T-helper 22 cell (primary cell): Measurements from ENCODE around the gene POLR2M.
A peak's percentile ranks its signal among the peaks of the same experiment; 100 is the strongest.

ENCODE experiments used
- DNase-seq: peaks from one replicate; pipeline ENCODE4 v3.0.0-alpha.2; 2020; ENCODE audit warnings: low read depth

POLR2M gene

DNA sequence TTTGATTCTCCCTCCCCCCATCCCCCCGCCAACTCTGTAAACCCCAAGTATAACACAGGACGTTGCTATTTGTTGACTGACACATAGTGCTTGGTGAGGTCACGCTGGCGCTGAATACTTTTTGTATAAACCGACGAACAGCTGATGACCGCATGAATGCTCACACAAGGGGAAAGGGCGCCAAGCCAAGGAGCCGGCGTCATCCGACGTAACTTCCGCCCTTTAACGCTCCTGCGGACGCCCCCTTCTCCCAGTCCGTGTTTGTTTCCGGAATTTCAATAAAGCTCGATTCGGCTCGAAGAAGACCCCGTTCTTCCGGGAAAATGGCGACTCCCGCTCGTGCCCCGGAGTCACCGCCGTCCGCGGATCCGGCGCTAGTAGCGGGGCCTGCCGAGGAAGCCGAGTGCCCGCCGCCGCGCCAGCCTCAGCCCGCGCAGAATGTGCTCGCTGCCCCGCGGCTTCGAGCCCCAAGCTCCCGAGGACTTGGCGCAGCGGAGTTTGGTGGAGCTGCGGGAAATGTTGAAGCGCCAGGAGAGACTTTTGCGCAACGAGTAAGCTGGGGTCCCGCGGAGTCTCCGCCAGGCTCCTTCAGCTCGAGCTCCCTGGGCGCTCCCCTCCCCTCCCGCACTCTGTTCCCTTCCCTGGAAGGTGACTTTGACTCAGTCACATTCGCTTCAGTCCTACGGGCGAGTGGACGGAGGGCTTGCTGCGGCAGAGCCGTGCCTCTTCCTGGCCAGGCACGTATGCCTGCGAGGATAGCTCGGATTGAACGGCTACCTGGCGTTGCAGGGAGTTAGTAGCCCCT is at the start of gene POLR2M:
TSS of gene POLR2M (plus strand) at position 310 of the 805 bp plus-strand sequence. CDS start at position 439, 129 bp downstream.
- peak; percentile 85 for DNase-seq

DNA sequence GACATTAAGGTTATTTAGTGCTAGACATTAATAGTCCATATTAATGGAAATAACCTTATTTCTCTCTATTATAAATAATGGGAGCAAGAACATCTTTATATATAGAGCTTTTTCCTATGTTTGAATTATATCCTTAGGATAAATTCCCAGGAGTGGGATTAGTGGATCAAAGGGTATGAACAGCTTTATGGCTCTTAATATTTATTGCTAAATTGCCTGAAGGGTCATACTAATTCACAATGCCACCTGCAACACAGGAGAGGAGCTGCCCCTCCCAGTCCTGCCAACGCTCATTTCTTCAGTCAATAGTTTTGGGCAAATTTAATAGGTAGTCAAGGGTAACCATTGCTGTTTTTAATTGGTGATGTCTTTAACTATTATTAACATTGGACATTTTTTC is 48.9 kb upstream of the POLR2M start:
- no peak for DNase-seq

DNA sequence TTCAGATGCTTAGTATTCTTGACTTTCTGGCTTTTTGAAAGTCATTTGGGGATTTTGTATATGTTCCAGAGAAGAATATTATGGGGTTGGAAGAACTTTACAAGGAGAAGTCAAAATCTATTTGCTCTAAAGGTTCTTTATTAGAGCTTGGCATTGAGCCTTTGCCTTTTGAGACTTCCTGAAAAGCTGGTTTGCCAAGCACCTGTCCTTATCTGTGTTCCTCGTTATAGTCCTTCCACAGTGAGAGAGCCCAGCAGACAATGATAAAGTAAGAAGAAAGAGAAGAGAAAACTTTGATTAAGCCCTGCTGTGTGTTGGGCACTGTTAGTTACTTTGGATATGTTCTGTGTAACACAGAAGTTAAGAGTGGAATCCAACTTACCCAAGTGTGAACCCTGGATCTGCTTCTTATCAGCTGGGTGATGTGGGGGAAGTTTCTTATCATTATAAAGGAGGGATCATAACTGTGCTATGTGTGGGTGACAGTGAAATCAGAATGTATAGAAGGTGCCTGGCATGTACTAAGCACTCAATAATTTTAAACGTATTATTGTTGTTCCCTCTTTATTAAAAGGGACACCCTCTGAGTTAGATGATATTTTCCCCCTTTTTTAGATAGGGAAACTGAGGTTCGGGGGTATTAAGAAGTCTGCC is 44.3 kb upstream of the POLR2M start:
- DNase-seq, result no peak

DNA sequence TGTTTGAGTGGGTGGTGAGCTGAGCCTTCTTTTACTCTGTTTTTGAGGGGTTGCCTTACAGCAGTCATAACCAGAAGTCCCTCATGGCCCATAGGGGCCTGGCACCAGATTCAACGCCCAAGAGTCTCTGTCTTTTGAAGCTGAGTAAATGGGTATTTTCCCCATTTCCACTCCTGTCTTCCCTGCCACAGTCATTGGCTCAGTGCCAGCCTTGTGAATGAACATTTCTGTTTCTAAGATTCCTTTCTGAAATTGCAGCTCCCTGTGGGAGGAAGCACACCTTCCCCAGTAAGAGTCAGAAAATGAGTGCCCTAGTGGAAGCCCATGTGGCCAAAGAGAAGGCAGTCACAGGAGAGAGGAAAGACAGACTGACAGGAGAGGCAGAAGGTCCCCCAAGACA is 43.7 kb upstream of the POLR2M start:
- no peak for DNase-seq

DNA sequence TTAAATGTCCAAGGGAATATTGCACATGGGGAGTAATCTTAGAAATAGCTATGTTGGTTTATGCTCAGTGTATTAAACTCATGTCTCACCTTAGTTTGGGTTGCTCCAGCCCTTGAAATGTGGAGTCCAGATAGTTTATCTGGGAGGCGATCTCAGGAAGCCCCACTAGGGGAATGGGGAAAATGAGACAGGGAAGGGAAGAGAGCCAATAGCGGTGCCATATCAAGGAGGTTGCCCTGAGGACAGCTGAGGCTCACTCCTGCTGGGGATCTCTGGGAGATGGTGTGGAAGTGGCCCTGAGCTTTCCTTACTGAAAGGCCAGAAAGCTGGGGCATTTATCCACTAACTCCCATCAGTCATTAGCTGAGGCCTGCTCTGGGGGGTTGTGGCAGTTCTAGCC is 43.3 kb upstream of the POLR2M start:
- no peak for DNase-seq

DNA sequence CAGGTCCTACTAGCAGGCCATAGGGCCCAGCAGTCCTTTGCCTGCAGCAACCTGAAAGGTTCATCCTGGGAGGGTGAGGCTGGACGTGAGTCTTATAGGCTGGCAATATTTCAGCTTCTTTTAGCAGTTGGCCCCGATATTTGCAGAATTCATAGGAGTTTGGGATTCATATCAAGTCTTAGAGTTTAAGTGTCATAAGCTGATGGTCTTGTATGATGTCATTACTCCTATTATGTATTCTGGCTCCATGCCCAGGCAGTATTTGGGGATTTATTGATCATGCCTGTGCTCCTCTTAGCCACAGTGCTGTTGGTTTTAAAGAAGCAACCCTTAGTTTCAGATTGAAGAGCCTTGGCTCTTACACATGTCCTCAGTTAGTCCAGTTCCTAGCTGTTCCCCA is 41.3 kb upstream of the POLR2M start:
- no peak for DNase-seq

DNA sequence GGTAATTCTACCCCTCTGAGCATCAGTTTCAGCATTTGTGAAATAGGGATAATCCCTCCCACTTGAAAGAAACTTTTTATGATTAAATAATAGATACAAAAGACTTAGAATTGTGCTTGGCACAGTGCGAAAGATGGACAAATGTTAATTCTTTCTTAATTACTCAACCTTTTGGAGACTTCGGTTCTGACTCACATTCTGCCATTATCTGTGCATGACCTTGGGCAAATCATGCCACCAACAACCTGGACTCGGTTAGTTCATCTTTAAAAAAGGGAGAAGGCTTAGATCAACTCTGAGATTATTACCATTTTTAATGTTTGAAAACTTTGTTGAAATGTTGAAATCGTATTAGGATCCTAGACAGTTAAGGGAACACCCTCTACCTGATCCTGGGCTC is 40.6 kb upstream of the POLR2M start:
- no peak for DNase-seq

DNA sequence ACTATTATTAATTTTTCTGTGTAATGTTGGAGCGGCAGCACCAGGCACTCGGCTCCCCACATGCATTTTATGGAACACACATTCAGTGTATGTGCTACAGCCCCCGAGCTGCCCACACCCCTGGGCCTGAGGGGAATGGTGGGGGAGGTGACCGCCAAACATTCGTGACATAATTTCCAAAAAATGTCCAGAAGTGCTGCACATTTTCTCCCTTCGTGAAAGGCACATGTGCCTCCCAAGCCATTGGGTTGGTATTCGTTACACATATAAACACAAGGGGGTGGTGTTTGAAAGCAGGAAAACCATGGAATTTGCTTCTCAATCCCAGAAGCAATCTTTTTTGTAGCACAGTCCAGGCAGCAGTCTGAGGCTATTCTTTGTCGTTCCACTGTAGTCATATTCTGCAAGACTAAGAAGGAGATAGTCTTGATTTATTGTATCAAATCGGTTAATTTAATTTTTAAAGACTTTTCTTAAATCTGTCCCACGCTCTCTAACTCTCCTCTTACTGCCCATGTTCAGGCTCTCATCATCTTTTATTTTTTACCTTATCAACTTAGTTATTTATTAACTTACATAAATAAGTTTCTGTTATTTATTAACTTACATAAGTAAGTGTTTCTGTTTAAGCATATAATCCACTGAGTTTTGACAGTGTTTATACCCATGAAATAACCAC is 39.2 kb upstream of the POLR2M start:
- no peak for DNase-seq

DNA sequence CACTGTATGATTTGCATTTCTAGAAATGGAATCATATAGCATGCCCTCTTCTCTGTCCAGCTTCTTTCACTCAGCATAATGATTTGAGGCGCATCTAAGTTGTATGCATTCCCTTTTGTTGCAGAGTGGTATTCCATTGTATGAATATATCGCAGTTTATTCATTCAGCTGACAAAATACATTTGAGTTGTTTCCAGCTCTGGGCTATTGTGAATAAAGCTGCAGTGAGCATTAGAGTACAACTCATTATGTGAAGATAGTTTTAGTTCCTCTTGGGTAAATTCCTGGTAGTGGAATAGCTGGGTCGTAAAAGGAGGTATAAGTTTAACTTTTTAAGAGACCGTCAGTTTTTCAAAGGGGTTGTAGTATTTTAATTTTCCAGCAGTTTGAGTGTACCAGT is 38.5 kb upstream of the POLR2M start:
- DNase-seq, result no peak

DNA sequence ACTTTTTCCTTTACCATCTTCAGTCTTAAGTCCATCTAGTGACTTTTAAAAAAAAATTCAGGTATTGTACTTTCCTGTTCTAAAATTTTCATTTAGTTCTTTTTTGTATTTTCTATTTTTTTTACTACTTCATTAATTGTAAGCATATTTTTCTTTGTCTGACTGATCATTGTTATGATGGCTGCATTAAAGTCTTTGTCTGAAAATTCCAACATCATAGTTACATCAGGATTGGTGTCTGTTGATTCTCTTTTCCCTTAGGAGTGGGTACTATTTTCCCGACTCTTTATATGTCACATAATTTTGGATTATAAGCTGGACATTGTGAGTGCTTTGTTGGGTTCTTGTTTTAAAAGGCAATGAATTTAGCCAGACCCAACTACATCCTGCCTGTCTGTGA is 34.9 kb upstream of the POLR2M start:
- no peak for DNase-seq

DNA sequence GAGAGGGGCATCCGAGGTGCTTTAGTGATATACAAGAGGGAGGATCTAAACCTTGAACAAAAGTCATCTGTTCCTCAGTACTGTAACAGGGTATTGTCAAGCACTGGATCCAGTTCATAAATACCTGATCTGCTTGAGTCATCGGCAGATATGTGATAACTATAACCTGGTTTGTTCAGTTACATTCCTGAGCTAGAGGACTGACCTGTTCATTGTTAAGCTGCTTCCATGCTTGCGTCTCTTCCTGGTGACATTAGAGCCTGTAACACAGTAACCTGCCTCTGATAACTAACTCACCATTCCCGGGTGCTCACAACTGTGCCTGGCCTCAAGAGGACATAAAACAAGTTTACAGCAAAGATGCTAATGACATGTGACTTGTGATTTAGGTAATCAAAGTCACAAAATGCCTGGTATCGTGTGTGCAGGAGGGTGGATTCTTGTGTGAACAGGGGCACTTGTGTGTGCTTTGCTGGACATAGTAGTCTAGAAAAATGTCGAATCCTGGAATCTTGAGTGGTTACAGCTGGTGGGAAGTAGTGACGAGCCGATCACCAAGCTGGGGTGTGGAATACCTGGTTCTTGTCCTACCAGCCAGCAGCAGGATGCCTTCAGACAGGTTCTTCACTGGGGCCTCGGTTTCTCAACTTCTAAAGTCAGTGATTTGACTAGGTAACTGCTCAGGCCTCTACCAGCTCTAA is 30.9 kb upstream of the POLR2M start:
- no peak for DNase-seq

DNA sequence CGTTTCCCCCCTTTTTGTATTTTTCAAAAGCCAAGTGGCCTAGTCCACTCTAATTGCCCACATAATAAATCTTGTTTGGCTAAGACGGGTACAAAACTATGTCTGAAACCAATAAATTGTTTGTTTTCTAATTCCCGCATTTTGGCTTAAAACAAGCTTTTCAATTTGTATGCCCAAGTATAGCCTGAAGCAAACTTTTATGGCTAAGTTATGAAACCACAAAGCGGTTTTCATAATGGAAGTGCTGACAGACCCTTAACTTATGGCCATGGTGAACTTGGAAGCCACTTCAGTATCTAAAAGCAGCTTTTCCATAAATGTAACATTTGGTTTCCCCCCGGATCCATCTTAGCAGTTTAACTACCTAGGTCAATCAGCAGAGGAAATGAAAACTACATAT is 29.9 kb upstream of the POLR2M start:
- no peak for DNase-seq

DNA sequence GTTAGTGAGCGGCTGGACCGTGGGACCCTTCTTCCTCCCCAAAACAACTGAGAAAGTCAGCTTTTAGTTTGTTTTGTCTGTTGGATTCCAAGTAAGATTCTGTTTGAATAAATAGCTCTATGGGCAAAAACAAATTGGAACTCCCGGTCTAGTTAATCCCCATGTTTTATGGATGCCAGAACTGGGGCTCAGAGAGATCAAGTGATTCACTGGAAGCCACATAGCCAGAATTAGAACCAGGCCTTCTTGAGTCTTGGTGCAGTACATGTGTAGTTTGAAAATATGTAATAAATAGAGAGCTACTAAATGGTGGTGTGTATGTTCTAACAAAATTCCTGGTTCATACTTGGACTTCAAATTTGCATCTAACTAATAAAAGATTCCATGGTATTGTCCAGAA is 29.3 kb upstream of the POLR2M start:
- no peak for DNase-seq

DNA sequence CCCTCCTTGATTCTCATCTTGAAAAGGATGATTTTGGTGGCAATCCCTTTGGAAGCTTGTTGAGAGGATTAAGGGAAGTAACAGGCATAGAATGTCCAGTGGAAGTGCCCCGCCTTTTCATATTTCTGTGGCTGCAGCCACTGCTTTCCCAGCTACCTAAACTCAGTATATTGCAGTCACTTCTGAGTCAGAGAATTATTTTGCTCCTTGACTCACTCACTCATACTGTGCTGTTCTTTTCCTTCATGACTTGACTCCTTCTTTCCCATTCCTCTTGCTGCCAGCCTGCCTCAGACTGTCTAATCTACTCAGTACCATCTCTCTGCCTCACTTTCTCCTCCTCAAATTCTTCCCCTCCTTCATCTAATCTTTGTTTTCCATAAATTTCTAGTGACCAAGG is 26.5 kb upstream of the POLR2M start:
- DNase-seq, result no peak

DNA sequence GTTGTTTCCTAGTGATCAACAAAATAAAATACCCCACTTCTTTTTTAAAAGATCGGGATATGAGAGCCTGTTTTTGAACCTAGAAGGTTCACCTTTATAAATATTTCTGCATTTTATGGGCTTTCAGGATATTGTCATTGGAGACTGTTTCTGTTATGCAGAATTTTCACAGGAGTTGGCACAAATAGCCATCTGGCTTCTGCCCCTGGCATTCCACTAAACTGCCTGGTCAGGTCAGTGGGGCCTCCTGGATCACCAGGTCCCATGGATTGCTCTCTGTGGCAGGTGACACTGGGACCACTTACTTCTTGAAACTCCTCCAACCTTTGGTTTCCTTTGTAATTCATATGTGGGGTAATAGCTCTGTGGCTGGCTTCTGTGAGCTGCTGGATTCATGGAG is 25.5 kb upstream of the POLR2M start:
- DNase-seq, result no peak

DNA sequence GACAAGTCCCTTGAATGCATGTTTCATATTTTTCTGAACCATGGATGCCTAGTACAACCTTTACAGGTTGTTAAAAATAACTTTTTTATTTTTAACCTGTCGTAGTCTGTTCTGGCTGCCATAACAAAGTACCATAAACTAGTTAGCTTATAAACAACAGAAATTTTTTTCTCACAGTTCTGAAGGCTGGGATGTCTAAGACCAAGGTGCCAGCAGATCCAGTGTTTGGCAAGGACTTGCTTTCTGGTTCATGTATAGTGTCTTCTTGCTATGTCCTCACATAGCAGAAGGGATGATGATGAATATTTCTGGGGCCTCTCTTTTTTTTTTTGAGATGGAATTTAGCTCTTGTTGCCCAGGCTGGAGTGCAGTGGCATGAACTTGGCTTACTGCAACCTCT is 23.0 kb upstream of the POLR2M start:
- no peak for DNase-seq

DNA sequence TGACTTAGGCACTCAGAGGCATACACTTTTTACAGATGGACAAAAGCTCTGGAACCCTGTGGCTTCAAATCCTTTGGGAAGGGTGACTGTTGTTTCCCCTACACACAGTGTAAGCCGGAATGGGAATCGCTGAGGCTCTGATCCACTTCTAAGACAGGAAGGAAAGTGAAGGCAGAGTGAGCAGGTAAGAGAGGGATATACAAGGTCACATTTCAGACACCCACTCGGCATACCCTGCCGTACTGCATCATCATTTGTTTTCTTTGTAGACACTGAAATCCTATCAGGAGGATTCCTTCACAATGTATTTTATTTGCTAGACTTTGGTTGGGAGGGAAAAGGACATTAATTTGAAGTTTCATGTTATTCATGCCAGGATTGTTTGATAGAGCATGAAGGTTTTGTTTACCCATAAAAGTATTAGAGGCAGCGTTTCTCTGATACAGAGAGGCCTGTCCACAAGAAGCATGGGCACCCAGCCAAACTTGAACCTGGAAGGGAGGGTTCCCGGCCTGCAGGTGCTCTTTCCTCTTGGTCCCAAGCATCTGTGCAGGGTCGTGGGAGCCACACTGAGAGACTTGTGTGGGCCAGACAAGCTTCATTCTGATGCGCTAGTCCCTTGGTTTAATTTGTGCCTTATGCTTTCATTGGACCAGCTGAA is 21.9 kb upstream of the POLR2M start:
- DNase-seq, result no peak

DNA sequence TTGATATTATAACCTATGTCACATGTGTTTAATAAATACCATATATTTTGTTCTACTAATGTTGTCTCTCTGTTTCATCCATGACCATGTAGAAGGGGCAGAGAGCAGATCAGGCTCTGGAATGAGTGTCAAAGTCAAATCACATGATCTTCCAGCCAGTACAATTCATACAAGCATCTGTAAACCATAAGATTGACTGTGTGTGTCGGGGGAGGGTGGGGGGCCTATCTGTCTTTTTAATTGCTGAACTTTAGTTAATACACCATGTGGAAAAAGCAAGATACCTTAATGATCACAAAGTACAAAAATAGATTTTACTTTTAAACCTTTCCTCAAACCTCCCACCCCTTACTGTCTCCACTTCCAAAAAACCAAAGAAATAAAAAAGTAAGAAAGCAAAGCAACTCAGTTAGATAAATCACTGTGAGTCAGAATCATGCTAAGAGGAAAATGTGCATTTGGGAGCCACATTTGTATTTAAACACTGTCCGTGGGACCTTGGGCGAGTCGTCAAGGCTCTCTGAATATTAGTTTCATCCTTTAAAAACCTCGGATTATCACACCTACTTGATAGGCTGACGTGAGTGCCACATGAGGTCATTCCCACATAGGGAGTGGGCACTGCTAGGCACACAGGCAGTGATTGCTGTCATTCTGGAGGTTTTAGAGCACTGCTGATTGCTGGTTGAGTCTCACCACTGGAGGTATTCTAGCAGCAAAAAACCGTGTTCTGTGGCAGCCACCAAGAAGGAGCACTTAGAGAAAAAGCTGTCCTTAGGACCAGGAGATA is 21.0 kb upstream of the POLR2M start:
- no peak for DNase-seq

DNA sequence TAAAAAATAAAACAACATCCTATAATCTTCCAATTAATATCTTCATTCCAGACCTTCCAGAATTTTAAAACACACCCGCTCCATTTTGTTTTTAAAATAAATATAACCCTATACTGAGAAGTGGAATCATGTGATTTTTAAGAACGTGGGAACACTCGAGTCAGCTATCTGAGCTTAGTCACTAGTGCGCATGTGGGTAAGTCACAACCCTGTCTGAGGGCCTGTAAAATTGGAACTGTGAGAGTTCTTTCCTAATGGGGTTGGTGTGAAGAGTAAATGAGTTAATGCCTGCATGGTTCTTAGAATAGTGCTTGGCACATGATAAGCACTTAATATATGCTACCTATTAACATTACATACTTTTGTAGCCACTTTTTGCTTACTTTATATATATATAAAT is 19.9 kb upstream of the POLR2M start:
- DNase-seq, result no peak

DNA sequence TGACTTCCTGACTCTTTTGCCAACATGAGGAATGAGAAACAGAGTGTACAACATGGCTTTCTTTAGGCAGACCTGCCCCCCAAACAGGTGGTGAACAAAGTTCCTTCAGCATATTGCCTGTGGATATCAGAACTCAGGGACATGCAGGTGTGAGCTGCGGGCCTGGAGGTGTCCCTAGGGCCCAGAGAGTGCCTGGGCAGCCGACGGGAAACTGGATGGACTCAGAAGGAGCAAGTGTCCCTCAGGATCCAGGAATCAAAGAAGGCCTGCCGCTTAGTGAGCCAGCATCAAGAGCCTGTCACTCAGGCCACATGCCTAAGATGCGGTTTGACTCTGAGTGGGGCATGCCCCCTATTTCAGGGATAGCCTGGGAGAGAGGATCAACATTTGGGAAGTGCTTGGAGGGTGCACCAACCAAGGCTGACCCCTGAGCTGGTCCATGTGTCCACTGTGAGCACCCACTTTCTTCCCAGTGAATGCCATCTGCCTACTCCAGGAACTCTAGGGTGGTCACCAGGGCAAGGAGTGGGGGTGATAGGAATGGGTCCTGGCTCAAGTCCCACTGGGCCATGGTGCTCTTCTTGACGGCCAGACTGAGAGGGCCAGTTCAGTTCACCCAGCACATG is 16.1 kb upstream of the POLR2M start:
- DNase-seq, result no peak

DNA sequence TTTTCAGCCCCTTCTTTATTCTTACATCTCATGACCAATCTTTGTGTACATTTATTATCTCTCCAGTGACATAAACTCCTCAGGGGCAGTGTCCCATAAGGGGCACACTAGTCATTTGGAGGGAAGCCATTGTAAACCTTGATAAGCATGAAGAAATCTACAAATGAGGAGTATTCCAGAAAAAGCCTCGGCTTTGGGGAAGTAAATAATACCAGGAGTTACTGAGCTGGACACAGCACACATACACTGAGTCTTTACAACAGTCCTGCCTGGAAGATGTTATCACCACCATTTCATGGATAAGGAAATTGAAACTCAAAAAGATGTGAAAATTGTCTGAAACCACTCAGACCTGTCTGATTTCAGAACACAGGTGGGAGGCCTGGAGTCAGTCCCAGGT is 15.4 kb upstream of the POLR2M start:
- no peak for DNase-seq
